Hematopoietic multipotent progenitor cell treated with erythropoietin and hydrocortisone succinate and interleukin-3 and kit ligand, for 4 days (in vitro differentiated cells): Measurements from ENCODE around the gene MACROD2.

Experiments
- DNase-seq: peaks from one replicate; pipeline ENCODE4 v3.0.0-alpha.2; 2015

The MACROD2 gene

DNA sequence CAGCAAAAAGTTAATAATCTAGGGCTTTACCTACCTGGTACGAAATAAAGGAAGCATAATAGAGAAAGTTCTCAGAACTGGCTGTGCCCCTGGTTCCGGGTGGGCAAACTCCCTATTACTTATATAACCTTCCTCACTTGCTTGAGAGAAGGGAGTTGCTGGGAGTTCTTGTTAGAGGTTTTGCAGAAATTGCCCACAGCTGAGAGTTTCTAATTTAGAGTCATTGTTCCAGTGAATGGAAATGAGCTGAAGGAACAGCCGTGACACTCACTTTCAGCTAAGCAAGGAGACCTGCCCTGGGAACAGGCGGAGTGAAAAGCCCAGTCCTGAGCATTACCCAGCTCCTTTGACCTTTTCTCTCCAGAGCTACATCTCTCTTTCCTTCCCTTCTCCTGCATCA is 936.7 kb downstream of the MACROD2 start:
- no peak for DNase-seq

DNA sequence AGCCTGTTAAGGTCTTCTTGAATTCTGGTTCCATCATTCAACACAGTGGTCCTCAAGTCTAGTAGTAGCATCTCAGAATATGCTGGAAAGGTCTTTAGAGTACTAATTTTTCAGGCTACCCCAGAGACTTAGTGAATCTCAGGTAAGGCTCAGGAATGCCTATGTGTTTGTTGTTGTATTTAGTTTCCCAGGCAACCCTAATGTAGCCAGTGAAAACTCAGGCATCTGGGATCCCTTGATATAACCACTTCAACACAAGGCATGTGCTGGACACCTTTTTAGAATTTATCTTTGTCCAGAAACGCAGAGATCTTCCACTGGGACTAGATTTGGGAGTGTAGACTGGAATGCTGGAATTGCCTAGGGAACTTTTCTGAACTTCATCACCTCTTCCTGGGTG is 940.0 kb downstream of the MACROD2 start:
- no peak for DNase-seq

DNA sequence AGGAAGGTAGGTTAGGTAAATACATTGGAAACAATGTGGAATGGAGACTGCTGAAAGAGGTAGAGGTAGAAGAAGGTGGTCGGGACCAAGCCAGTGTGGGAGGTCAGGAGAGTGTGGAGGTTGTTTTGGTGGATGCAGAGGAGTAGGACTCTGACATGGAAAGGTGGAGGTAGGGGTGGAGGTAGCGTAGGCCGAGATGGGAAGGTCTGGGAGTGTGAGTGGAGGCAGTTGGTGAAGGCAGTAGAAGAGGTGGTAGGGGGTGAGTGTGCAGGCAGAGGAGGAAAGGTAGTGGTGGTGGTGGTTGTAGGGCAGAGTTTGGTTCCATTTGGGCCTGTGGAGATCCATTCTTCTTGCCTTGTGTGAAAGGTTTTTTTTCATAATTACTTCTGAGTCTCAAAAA is 941.7 kb downstream of the MACROD2 start:
- DNase-seq = no peak

DNA sequence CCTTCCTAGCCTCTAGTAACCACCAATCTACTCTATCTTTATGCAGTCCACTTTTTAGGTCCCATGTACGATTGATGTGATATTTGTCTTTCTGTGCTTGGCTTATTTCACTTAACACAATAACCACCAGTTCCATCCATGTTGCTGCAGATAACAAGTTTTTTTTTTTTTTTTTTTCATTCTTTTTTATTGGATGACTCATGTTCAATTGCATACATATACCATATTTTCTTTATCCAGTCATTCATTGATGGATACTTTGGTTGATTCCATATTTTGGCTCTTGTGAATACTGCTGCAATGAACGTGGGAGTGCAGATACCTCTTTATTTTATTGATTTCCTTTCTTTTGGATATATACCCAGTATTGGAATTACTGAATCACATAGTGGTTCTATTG is 942.5 kb downstream of the MACROD2 start:
- no peak for DNase-seq

DNA sequence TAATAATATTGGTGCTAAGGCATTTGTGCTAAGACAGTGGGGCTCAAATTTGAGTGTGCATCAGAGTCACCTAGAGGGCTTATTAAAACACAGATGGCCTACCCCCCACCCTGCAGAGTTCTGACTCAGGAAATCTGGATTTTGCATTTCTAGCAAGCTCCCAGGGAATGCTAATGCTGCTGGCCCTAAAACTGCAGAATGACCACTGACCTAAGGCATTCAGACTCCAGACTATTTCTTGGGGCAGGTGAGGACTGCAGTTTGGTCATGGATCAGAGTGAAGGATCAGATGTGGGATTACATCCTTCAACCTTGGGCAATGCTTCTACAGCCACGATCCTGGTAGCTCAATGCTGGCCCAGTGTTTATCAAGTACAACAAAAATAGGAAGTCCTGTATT is 952.2 kb downstream of the MACROD2 start:
- DNase-seq = no peak

DNA sequence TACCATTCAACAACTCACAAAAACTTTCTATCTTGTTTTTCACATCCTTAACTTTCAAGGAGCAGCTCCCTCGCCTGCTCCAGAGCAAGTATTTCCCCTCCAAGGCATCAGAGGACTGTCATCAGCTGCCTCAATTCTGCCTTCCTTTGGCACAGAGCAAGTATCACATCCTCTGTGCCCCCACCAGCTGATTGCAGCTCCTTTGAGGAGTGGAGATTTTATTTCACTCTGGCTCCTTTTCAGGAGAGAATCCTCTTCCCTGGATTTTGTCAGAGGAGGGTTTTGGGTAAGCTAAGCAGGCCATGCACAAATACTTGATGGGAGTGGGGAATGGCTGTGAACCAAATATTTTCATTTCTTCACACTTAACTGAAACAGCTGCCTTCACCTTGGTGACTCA is 952.6 kb downstream of the MACROD2 start:
- DNase-seq = no peak

DNA sequence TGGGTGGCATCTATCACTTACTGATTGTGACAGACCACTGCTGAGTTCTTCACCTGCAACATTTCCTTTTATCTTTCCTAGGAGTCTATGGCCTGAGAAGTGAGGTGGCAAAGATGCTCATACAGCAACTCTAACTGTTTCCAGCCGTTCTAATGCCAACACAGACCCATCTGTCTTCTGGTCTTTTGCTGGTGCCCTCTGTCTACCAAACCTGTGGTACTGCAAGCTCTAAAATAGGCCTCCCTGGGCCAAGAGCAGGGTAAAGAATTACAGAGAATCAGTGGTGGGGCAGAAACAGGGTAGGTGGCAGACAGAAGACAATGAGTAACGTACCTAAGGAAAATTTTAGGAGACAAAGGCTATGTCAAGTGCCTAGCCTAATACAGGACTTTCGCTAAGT is 953.1 kb downstream of the MACROD2 start:
- DNase-seq = no peak

DNA sequence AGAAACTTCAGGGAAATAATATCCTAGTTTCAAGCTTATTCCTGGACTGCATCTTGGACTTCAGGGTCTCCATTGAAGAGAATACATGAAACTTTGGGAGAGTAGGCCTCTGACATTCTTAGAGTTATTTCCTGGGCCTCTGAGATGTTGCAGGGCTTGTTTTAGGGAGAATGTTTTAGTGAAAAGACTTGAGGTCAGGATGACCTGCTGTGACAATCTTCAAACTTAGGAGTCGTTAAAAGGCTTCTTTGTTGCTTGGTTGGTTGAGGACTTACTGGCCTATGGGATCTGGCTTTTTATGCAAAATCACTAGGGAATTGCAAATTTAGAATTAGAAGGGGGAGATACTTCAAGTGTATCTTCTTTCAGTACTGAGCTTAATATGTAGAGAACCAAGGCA is 955.3 kb downstream of the MACROD2 start:
- DNase-seq = no peak

DNA sequence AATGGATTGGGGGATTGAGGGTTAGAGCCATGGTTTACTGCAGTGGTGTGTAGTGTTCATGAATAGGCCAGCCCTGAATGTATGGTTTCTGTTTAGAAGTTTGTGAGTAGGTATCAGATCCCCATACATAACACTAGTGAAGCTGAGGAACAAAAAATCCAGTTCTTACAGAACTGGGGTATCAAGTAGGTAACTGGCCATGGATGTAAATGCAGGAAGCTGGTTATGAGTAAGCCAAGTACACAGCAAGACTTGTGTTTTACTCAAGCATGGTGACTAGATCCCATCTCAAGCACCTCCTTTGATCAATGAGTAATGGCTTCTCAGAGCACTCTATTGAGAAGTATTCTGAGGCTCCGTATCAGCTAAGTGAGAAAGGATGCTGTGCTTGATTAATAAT is 955.8 kb downstream of the MACROD2 start:
- no peak for DNase-seq

DNA sequence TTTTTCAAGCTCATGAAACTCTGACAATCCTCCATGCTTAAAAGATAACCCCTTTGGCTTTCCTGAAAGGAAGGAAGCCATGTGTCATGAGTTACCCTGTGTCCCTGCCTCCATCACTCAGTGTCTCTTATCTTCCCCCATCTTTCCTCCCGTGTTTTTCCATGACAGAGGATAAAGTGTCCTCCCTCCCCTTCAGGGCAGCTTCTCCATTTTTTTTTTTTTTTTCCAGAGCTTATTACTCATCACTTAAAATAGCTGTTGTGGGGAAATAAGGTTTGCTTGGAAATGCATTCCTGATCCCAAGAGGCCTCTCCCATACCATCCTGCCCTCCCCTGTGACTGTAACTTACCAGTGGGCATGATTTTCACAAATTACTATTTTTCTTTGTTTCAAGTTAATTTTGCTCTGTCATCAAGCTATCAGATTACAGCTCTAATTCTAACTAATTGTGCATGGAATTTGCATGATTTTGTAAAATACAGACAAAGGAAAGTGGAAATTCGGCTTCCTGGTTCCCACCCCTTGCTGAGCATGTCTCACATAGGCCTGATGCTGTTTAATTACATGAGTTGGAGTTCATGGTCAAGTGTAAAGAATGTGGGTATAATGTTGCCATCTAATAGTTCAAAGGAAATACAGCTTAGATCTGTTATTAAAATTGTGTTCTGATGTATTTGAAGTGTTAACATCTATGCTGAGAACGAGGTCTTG is 956.5 kb downstream of the MACROD2 start:
- no peak for DNase-seq

DNA sequence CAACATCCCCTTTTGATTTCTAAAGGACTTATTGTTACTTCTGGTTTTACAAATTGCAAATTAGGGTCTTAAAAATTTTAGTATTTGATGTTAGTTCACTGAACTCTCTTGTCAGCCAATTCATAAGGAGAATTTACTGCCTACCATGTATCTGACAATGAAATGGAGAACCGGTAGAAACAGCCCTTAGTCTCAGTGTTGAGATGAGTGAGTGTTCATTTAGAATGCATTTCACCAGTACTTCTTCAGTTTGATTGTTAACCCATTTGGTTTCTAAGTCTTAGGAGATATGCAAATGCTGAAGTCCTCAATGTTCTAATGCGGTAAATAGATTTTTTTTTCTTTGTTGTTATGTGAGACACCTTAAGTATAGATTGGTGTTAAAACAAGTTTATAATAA is 958.4 kb downstream of the MACROD2 start:
- DNase-seq = no peak

DNA sequence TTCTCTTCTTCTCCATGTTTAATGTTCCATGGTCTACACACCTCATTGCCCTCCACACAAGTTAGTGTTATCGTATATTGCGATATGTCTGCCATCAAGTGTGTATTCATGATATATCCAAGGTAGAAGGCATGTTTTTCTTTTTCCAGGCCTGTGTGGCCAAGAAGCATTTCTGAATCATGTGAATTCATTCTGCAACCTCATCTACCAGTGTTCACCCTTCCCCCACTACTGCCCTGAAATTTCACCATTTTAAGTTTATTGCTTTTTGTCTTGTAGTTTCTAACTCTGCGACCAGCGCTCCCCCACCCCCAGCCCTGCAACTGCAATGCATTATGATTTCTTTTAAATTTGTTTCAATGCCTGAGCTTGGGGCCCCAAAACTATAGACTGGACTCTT is 960.1 kb downstream of the MACROD2 start:
- peak; percentile 1 for DNase-seq

DNA sequence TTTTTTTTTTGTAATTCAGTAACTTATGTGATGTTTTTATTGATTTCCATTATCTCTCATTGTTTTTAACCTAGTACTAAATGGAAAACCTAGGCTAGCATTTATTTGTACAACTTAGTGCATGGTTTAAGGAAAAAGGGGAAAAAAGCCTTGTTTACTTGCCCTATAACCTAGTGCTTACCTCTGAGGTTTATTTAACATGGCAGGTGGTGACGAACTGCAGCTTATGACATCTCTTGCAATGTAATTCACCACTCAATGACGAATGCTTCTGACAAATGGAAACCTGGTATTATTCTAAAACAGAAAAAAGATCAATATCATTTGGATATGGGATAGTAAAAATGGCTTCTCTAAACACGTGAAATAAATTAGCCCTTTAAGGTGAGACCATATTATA is 960.7 kb downstream of the MACROD2 start:
- DNase-seq = no peak

DNA sequence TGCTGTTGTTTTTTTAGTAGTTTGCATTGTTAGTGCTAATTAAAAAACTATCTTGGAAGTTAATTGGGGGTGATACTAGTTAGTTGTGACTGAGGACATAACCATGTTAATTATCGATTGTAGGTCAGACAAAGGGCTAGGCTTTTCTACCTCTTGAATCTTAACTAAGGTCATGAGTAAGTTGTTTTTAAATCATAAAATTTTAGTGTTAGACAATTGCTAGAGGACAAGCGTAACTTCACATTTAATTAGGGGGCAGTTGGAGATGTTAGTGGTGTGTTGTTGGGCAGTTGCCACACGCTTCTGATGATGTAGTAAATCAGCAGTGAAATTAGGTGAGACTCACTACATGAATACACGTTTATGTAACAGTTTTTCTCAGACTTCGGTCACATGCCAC is 961.2 kb downstream of the MACROD2 start:
- no peak for DNase-seq

DNA sequence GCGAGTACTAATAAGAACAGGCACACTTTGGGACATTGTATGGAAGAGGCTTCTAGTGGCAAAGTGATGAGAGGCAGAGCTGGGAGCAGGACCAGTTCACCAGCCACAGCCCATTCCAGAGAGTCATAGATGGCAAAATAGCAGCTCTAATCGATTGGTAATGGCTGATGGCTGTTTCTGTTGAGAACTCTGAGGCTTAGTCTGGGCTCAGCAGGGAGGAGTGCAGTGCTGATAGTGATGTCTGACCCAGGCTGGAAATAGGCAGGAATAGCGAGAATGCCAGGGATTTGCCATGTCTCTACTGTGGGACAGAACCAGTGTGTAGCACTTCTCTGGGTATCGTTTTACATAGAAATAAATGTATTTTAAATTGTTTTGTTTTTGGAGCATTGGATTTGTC is 962.1 kb downstream of the MACROD2 start:
- no peak for DNase-seq

DNA sequence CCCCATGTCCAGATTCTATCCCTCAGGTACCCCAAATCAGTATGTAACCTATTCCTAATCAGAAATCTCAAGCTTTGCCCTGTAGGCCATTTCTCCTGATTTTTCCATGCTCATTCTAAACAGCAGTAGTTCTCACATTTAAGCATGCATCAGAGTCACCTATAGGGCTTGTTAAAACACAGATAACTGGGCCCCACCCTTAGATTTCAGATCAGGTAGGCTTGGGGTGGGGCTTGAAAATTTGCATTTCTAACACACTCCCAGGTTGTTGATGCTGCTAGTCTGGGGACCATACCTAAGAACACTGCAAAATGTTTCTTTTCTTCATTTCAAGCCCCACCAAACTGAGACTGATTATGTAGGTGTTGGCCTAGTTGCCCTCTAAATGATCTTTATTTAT is 963.3 kb downstream of the MACROD2 start:
- DNase-seq = no peak

DNA sequence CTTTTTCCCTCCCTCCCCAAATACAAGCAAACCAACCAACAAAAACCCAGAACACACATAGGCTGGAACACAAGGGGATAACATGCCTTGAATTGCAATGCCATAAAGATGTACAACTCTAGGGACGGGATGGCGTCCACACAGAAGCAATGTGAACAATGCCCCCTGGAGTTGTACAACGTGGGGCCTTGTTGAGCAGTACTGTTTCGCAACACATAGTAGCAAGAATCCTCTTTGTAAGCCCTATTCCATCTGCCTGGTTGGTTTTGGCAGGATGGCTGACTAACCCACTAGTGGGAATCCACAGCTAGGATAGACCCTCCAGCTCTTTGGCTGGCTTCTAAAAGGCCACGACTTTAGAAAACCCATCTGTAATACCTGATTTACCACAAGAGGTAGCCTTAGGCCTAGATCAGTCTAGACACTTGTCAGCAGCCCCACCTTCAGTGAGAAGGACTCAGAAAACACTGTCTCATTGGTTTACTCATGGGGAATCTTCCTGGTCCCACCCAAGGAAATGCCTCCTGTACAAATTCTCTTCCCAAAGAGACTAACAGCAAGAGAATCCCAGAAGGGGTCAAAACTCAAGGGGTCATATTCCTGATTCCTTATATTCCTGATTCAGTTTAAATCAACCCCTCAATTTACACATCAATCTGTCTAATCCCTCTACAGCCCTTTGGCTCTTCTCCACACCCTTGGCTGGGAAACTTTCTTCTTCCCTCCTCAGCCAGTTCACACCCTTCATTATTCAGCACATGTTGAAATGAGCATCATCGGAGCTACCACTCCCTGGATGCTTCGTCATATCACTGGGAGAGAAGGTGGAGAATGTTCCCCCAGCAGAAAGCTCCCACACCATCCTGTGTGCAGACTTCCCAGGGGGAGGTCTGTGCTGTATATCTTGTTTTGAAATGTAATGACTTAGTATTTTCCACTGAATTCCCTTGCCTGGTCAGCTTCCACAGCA is 964.5 kb downstream of the MACROD2 start:
- no peak for DNase-seq

DNA sequence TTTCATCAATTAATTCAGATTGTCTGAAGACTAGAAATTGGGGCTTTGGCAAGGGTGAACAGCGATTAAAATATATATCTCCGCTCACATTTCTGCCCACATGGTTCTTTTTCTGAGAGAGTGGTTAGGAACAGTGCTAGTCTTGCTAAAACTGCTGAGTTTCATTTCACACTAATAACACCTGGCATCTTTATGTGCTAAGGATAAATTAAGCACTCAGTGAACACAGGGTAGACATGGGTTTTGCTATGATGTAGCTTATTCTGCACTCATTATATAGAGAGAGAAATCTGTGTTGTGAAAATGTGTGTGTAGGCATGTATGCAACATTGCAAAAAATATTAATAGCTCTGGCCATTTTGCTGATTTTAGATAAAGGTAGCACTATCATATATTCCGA is 965.5 kb downstream of the MACROD2 start:
- no peak for DNase-seq

DNA sequence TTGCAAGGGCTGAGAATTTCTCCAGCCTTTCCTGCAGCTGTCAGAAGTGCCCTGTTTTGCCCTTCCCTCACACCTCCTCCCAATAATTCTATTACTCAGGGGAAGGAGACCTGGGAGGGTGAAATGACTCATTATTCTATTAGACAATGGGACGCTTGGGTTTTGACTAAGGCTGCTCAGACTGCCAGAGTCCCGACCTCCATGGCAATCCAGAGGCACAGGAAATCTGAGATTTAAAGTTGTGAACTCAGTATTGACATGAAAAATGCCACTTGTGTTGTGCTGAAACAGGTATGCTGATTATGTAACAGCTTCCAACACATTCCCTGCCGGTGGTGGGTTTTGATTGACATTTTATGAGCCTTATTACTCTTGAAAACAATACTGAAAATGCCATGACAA is 967.9 kb downstream of the MACROD2 start:
- no peak for DNase-seq

DNA sequence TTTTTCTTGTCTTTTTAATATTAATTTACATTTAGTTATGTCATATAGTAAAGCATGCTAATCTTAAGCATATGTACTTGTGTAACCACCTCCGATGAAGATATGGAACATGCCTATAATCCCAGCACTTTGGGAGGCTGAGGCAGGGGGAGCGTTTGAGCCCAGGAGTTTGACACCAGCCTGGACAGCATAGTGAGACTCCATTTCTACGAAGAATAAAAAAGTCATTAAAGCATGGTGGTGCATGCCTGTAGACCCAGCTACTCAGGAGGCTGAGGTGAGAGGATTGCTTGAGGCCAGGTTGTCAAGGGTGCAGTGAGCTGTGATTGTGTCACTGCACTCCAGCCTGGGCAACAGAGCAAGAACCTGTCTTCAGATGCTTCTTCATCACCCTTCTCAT is 970.9 kb downstream of the MACROD2 start:
- no peak for DNase-seq

DNA sequence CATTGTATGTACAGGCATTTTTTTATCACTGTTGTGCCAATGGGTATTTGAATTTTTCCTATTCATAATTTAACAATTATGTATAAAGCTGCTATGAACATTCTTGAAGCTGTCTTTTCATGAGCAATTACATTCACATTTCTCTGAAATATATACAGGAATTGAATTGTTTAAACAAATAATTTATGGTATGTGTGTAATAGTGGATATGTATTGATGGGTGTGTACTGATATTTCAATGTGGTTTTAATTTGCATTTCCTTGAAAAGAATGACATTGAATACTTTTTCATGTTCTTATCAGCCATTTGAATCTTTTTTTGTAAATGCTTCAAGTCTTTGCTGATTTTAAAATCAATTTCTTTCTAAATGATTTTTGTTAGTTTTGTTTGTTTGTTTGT is 971.5 kb downstream of the MACROD2 start:
- no peak for DNase-seq

DNA sequence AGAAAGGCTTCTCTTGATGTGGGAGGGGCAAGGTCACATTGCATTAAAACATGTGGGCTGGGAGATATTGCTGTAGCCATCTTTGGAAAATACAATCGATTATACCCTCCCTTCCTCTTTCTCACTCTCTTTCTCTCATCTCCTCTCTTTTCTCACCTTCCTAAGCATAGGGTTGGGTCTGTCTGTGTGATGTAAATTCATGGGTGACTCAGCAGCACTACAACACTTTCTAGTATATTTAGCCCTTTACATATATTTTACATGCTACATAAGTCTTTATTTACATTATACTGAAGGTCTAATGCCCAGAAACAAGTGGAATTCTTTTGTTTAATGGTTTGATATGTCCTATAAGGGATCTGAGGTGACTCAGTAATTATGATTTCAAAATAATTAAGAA is 976.9 kb downstream of the MACROD2 start:
- DNase-seq = no peak

DNA sequence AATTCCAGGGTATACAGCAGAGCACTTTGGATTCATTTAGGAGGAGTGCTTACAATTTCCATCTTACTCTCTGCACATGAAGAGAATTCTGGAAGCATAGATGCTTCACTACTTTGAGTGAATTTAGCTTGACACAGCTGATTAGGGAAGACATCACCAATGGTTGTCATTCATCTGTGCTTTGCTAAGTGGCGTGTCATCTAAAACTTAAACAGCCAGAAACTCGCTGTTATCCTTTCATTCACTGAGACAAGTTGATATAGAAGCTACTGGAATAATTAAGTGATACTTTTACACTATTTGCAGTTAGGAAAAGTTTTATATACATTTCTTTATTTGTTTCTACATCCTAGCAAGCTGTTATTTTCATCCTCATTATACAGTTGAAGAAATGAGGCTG is 977.4 kb downstream of the MACROD2 start:
- no peak for DNase-seq

DNA sequence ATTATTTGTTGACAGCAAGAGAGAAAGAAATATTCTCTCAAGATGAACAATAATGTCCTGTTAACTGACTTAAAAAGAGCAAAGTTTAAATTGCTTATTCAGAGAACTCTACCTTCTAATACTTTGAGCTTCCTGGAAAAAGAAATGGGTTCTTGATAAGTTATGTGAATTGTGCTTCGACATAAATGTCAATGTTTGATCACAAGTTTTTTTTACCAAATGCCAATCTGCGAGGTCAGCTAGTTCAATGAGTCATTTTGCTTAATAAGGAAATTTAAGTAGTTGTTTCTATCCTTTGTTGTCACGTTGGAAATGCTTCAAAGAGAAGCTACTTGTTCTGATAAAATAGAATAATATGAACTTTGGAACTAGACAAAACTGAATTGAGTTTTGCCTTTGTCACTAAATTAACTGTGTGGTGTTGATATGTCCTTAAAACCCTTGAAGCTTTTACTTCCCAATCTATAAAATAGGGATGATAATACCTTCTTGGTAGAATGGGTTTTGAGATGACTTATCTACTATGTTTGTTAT is 984.2 kb downstream of the MACROD2 start:
- no peak for DNase-seq
